ENCODE results near the gene AOPEP.

AOPEP gene

DNA sequence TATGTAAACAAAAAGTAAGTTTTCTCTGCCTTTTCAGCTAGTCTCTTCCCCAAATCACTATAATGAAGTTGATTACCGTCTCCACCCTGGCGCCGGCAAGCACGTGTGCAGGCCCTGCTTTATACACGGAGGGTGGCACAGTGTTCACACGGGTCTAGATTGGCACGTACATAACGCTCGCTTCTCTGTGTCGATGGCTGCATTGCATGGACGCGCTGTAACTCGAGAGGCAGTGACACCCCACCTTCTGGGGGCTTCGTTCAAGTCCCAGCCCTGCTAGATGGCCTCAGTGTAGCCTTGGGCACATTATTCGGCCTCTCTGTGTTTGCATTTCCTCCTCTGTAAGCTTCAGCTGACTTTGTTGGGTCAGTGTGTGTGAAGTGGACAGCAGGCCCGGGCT lies 367.1 kb downstream of the AOPEP start:
- Histone ChIP-seq H3K4me3 (ENCODE audit: low read length) (no peak overlapping the region), H3K36me3 (ENCODE audit: insufficient read depth, low read length) (no peaks in the 10 kb centered on the region), H3K27ac (ENCODE audit: low read depth, low read length) (no peak overlapping the region), H3K4me1 (ENCODE audit: insufficient read depth, low read length) (peaks cover 37% of the 10 kb centered on the region), H3K27me3 (ENCODE audit: insufficient read depth, low read length) (no peaks in the 10 kb centered on the region), H3K9ac (ENCODE audit: low read depth, low read length) (no peak overlapping the region; the same call in 1 of the 2 replicates), H3K9me3 (ENCODE audit: insufficient read depth, low read depth, low read length) (no peaks in the 10 kb centered on the region)
- 91% methylated on average over 16 of the region's 16 CpGs for WGBS

DNA sequence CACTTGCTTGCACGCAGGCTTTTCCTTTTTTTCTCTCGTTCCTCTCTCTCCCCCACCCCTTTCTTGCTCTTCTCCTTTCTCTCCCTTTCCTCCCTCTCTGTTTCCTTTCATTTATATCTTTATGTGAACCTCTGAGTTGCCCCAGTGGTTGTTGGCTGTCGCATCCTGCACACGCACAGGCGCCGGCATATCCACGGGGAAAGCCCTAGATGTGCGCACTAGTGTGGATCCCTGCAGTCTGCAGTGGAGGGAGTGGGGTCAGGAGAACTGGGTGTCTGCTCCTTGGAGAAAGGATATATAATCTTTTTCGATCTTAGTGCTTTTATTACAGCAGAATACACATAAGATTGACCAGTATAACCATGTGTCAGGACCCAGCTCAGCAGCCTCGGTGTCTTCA lies 367.5 kb downstream of the AOPEP start:
- WGBS, result 83% methylated on average over 10 of the region's 10 CpGs
- Histone ChIP-seq H3K27ac (ENCODE audit: low read depth, low read length) (no peak overlapping the region), H3K4me1 (ENCODE audit: insufficient read depth, low read length) (peaks cover 39% of the 10 kb centered on the region)

DNA sequence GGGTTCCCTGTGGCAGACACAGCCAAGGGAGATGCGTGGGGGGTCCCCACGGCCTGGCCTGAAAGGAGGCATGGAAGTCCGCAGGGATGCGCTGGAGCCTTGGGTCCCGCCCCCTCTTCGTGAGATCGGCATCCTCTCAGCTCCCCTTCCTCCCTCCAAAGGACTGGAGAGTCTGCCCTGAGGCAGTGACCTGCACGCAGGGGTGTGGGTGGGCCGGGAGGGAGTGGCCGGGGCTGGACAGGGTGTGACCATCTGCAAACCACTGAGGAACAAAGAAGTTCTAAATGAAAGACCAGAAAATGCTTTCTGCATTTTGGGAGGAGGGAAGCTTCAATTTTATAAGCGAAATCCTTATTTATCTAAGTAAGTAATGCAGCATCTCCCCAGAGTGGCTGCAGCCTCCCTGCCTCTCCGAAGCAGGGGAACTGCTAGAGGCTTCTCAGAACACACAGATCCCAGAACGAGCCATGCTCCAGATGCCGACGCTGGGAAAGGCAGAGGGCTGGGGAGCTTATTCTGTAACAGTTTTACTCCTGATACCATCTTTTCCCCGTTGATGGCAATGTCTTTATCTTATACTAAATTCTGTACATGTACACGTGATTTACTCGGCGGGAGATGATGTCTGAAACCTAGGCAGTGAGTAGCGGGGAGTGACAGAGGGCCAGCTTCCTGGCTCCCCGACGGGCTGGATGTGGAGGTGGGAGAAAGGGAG lies 369.3 kb downstream of the AOPEP start:
- Histone ChIP-seq H3K9me3 (ENCODE audit: insufficient read depth, low read depth, low read length) (no peaks in the 10 kb centered on the region), H3K9ac (ENCODE audit: low read depth, low read length) (no peak overlapping the region), H3K4me1 (ENCODE audit: insufficient read depth, low read length) (peaks cover 36% of the 10 kb centered on the region), H3K36me3 (ENCODE audit: insufficient read depth, low read length) (peaks cover 10% of the 10 kb centered on the region; the same call in 1 of the 2 replicates), H3K27ac (ENCODE audit: low read depth, low read length) (no peak overlapping the region), H3K27me3 (ENCODE audit: insufficient read depth, low read length) (no peaks in the 10 kb centered on the region), H3K4me3 (ENCODE audit: low read length) (no peak overlapping the region)
- 75% methylated on average over 22 of the region's 22 CpGs for WGBS

More for the DNA sequence above, 367.5 kb downstream of the AOPEP start:
- H3K4me3 ChIP-seq (ENCODE audit: low read length), result no peak overlapping the region
- no peaks in the 10 kb centered on the region for H3K36me3 ChIP-seq (ENCODE audit: insufficient read depth, low read length)
- no peaks in the 10 kb centered on the region for H3K27me3 ChIP-seq (ENCODE audit: insufficient read depth, low read length)
- H3K9me3 ChIP-seq (ENCODE audit: insufficient read depth, low read depth, low read length), result no peaks in the 10 kb centered on the region
- H3K9ac ChIP-seq (ENCODE audit: low read depth, low read length), result no peak overlapping the region; the same call in 1 of the 2 replicates

DNA sequence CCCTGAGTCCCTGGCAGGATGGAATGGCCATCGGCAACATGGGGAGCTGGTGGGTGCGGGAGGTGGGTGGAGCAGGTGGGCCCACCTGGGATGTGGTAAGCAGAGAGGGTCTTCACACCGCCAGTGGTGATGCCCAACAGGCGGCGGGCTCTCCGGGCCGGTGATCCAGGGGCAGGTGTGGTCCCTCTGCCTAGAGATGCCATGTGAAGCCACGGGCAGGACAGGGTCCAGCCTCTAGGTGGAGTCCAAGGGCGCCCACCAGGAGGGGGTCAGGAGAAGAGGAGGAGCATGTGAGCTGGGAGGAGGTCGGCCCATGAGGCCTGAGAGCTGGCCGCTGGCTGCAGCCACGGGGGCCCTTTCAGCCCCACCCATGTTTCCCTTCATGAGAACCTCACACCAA lies 369.9 kb downstream of the AOPEP start:
- 93% methylated on average over 12 of the region's 12 CpGs for WGBS
- H3K27me3 ChIP-seq (ENCODE audit: insufficient read depth, low read length), result no peaks in the 10 kb centered on the region
- H3K9ac ChIP-seq (ENCODE audit: low read depth, low read length), result no peak overlapping the region
- H3K27ac ChIP-seq (ENCODE audit: low read depth, low read length), result no peak overlapping the region
- no peaks in the 10 kb centered on the region for H3K9me3 ChIP-seq (ENCODE audit: insufficient read depth, low read depth, low read length)
- H3K36me3 ChIP-seq (ENCODE audit: insufficient read depth, low read length), result peaks cover 10% of the 10 kb centered on the region; the same call in 1 of the 2 replicates
- peaks cover 32% of the 10 kb centered on the region for H3K4me1 ChIP-seq (ENCODE audit: insufficient read depth, low read length)
- no peak overlapping the region for H3K4me3 ChIP-seq (ENCODE audit: low read length)

DNA sequence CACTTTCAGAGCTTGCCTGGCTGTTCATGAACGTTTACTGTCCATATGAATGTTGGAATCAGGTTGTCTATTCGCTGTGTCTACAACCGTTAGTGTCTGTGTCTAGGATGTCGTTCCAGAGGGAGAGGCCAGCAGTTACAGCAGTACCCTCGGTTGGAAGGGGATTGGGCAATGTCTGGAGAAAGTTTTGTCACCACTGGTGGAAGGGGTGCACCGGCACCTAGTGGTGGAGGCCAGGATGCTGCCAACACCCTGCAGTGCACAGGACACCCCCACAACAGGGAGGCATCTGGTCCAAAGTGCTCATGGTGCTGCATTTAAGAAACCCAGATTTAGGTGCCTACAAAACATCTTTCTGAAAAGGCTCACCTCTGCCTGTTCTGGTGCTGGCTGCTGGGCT lies 370.3 kb downstream of the AOPEP start:
- H3K4me1 ChIP-seq (ENCODE audit: insufficient read depth, low read length), result peaks cover 28% of the 10 kb centered on the region
- H3K9me3 ChIP-seq (ENCODE audit: insufficient read depth, low read depth, low read length), result no peaks in the 10 kb centered on the region
- no peaks in the 10 kb centered on the region for H3K27me3 ChIP-seq (ENCODE audit: insufficient read depth, low read length)
- WGBS, result 96% methylated on average over 6 of the region's 6 CpGs
- no peak overlapping the region for H3K4me3 ChIP-seq (ENCODE audit: low read length)
- no peak overlapping the region for H3K9ac ChIP-seq (ENCODE audit: low read depth, low read length)
- H3K27ac ChIP-seq (ENCODE audit: low read depth, low read length), result no peak overlapping the region
- peaks cover 10% of the 10 kb centered on the region; the same call in 1 of the 2 replicates for H3K36me3 ChIP-seq (ENCODE audit: insufficient read depth, low read length)

DNA sequence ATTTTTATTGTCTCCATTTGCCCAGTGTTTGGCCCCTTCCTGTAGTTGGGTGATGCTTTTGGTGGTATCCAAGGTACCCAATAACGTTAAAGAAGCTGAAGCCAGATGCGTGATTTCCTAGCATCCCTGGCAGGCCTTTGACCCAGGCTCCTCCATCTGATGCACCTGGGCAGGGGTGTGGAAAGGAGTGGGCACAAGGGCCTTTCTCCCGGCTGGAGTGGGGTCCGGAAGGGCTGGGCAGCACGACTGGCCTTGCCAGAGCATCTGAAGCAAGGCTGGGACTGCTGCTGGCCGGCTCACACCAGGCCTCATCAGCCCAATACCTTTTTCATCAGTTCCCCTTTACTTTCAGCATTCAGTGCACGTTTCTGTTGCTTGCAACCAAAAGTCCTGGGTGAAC lies 370.8 kb downstream of the AOPEP start:
- H3K4me1 ChIP-seq (ENCODE audit: insufficient read depth, low read length), result peaks cover 25% of the 10 kb centered on the region
- H3K9me3 ChIP-seq (ENCODE audit: insufficient read depth, low read depth, low read length), result no peaks in the 10 kb centered on the region
- H3K36me3 ChIP-seq (ENCODE audit: insufficient read depth, low read length), result peaks cover 10% of the 10 kb centered on the region; the same call in 1 of the 2 replicates
- 95% methylated on average over 7 of the region's 7 CpGs for WGBS
- H3K27me3 ChIP-seq (ENCODE audit: insufficient read depth, low read length), result no peaks in the 10 kb centered on the region
- no peak overlapping the region for H3K4me3 ChIP-seq (ENCODE audit: low read length)
- no peak overlapping the region for H3K27ac ChIP-seq (ENCODE audit: low read depth, low read length)
- H3K9ac ChIP-seq (ENCODE audit: low read depth, low read length), result no peak overlapping the region

DNA sequence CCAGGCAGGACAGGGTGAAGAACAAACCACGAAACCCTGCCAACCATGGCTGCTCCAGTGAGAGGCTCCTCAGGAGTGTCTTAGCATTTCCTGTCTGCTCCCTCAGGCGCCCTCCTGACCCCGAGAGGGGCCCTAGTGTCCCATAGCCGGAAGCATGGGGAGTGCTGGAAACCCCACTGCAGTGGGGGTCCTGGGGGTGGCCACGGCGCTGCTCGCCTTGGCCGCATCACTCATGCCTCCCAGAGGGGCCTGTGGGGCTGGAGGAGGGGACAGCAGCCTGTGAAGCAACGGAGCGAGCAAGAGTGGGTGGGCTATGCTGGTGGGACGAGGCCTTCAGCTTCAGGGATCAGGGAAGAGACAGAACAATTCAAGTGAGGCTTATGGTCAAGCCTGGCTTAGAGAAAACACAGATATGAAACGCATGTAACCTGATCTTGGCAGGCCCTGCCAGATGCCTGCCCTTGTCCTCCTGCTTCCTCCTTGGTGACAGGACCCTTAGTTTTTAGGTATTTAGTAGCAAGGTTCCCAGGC lies 372.0 kb downstream of the AOPEP start:
- Histone ChIP-seq H3K4me1 (ENCODE audit: insufficient read depth, low read length) (peaks cover 22% of the 10 kb centered on the region), H3K27me3 (ENCODE audit: insufficient read depth, low read length) (no peaks in the 10 kb centered on the region), H3K9me3 (ENCODE audit: insufficient read depth, low read depth, low read length) (no peaks in the 10 kb centered on the region), H3K36me3 (ENCODE audit: insufficient read depth, low read length) (peaks cover 10% of the 10 kb centered on the region; the same call in 1 of the 2 replicates), H3K9ac (ENCODE audit: low read depth, low read length) (no peak overlapping the region), H3K27ac (ENCODE audit: low read depth, low read length) (no peak overlapping the region), H3K4me3 (ENCODE audit: low read length) (no peak overlapping the region)
- 93% methylated on average over 12 of the region's 12 CpGs for WGBS

DNA sequence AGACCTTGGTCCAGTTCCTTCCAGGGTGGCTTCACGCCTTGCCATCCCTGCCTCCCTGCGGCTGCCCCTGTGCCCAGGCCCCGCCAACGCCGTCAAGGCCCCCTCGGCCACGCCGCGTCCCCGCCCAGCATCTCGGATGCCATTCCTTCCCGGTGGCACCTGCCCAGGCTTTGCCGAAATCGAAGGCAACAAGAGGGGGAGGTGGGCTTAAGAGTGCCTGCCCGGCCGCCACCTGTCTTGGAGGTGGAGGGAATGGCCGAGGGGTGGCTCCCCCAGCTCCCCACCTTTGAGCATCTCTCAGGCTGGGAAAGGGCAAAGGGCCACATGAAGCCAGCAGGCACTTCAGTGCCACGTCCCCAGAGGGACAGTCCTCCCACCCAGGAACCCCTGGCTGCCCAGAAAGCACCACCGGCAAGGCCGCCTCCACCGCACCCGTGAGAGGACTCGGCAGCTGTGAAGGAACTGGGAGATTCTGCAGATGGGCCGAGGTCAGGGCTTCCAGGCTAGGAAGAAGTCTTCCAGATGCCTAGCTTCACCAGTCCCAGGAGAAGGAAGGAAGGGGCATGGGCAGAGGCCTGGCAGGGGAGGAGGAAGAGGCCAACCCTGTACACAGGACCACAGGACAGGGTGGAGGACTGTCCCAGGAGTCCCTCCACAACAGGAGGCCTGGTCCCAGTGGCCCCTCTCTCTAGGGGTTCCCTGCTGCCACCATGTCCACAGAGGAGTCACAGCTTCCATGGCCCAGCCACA lies 373.0 kb downstream of the AOPEP start:
- H3K27me3 ChIP-seq (ENCODE audit: insufficient read depth, low read length), result no peaks in the 10 kb centered on the region
- no peak overlapping the region for H3K9ac ChIP-seq (ENCODE audit: low read depth, low read length)
- no peaks in the 10 kb centered on the region for H3K9me3 ChIP-seq (ENCODE audit: insufficient read depth, low read depth, low read length)
- H3K27ac ChIP-seq (ENCODE audit: low read depth, low read length), result no peak overlapping the region
- H3K4me1 ChIP-seq (ENCODE audit: insufficient read depth, low read length), result peaks cover 16% of the 10 kb centered on the region; the same call in 1 of the 2 replicates
- 97% methylated on average over 24 of the region's 24 CpGs for WGBS
- no peak overlapping the region for H3K4me3 ChIP-seq (ENCODE audit: low read length)
- peaks cover 10% of the 10 kb centered on the region; the same call in 1 of the 2 replicates for H3K36me3 ChIP-seq (ENCODE audit: insufficient read depth, low read length)

DNA sequence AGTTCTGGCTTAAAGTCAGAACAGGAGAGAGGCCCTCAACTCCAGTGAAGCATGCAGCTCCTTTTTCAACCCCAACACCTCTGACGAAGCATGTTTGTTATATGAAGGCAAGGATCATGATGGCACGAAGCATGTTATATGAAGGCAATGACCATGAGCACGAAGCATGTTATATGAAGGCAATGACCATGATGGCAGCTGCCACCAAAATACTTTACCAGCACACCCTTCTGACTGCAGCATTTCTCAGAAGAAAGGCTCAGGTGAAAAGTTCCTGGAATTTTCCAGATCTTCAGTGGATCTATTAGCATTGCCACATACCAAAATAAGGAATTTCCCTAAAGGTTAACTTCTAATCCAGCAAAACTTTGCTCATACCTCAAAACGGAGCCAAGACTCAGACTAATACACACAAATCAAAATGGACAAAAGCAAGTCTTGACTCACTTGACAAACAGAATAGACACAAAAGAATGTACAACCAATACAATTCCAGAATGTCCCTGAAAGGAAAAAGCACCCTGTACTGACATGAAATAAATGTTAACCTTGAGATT lies 373.6 kb downstream of the AOPEP start:
- no peak overlapping the region for H3K4me3 ChIP-seq (ENCODE audit: low read length)
- 96% methylated on average over 4 of the region's 4 CpGs for WGBS
- peaks cover 10% of the 10 kb centered on the region; the same call in 1 of the 2 replicates for H3K36me3 ChIP-seq (ENCODE audit: insufficient read depth, low read length)
- H3K4me1 ChIP-seq (ENCODE audit: insufficient read depth, low read length), result peaks cover 16% of the 10 kb centered on the region; the same call in 1 of the 2 replicates
- no peaks in the 10 kb centered on the region for H3K27me3 ChIP-seq (ENCODE audit: insufficient read depth, low read length)
- no peak overlapping the region for H3K9ac ChIP-seq (ENCODE audit: low read depth, low read length)
- no peaks in the 10 kb centered on the region for H3K9me3 ChIP-seq (ENCODE audit: insufficient read depth, low read depth, low read length)
- H3K27ac ChIP-seq (ENCODE audit: low read depth, low read length), result no peak overlapping the region

DNA sequence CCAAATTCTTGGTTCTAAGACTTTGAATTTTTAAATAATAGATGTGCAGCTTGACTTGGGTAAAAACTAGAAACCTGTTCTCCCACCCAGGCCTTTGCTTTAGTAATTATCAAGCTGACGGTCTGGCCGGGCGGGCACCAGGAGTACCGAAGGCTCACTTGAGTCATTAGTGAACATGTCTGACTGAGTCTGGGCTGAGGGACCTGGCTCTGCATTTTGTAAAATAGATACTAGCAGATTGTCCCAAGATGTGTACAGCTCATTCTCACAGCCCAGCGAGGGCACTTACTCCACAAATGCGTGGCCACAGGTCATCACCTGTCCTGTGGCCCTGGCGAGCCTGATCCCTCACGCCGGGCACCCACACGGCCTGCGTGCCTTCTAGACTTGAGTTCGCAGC lies 374.8 kb downstream of the AOPEP start:
- 96% methylated on average over 12 of the region's 12 CpGs for WGBS
- Histone ChIP-seq H3K4me3 (ENCODE audit: low read length) (no peak overlapping the region), H3K36me3 (ENCODE audit: insufficient read depth, low read length) (peaks cover 12% of the 10 kb centered on the region; the same call in 1 of the 2 replicates), H3K4me1 (ENCODE audit: insufficient read depth, low read length) (peaks cover 16% of the 10 kb centered on the region; the same call in 1 of the 2 replicates), H3K9me3 (ENCODE audit: insufficient read depth, low read depth, low read length) (no peaks in the 10 kb centered on the region), H3K9ac (ENCODE audit: low read depth, low read length) (no peak overlapping the region), H3K27me3 (ENCODE audit: insufficient read depth, low read length) (no peaks in the 10 kb centered on the region), H3K27ac (ENCODE audit: low read depth, low read length) (no peak overlapping the region; the same call in 1 of the 2 replicates)

DNA sequence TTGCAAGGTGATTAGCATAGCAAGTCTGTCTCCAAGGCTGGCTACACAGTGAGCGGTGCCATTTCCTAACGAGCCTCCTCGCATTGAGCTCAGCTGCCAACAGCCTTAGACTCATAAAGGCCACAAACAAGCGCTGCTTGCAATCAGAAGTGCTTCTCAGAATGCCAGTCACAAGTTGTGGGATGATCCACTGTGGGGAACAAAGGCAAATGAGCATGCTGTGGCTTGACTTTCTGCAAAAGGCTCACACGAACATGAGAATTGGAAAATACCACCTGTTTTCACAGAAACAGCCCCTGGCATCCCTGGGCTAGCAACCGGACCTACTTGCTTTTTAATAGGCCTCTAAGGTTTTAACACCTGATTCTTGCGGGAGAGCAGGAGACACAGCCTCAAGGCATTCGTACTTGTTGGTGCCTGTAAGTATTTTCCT lies 375.5 kb downstream of the AOPEP start:
- Histone ChIP-seq H3K9ac (ENCODE audit: low read depth, low read length) (no peak overlapping the region), H3K4me1 (ENCODE audit: insufficient read depth, low read length) (peaks cover 16% of the 10 kb centered on the region; the same call in 1 of the 2 replicates), H3K4me3 (ENCODE audit: low read length) (no peak overlapping the region), H3K9me3 (ENCODE audit: insufficient read depth, low read depth, low read length) (no peaks in the 10 kb centered on the region), H3K27ac (ENCODE audit: low read depth, low read length) (no peak overlapping the region), H3K36me3 (ENCODE audit: insufficient read depth, low read length) (peaks cover 16% of the 10 kb centered on the region; the same call in 1 of the 2 replicates), H3K27me3 (ENCODE audit: insufficient read depth, low read length) (no peaks in the 10 kb centered on the region)
- WGBS, result 90% methylated on average over 8 of the region's 8 CpGs
